ENCODE results near the gene ZNF385D. TPM values are rescaled to one million over a fixed set of nuclear protein-coding genes. Genes with fewer than 3 reads are reported as not detected.

The ZNF385D gene
- total and polyA plus RNA-seq, 8 donors, result 0.42 to 4.0 (median 1.1) TPM

- FAIRE-seq (no peak), DNase-seq (no peak), ATAC-seq (no peak)
- Histone ChIP-seq H3K4me3 (no peak overlapping the region), H3K36me3 (no peaks in the 10 kb centered on the region), H3K27me3 (no peaks in the 10 kb centered on the region), H3K27ac (no peak overlapping the region), H3K9me3 (no peaks in the 10 kb centered on the region), H3K4me1 (peaks cover 0 to 4% (median 0%) of the 10 kb centered on the region in 3 donors)
- 24 to 26% methylated on average over 2 of the region's 2 CpGs for WGBS, 2 donors
- no peak for TF ChIP-seq CTCF (IDR thresholded peaks at IDR 0.05)
- intact Hi-C loops (cut with DNase I), result no loop called here
Observed at GRCh38 chr3:21786438-21786797, 35.4 kb upstream of the ZNF385D start.

- H3K27me3 ChIP-seq, result no peaks in the 10 kb centered on the region
- H3K27ac ChIP-seq, result no peak overlapping the region
- H3K4me3 ChIP-seq, result no peak overlapping the region
- intact Hi-C loops (cut with DNase I), result no loop called here
- FAIRE-seq (no peak), ATAC-seq (no peak), DNase-seq (no peak)
- peaks cover 0 to 4% (median 0%) of the 10 kb centered on the region in 3 donors for H3K4me1 ChIP-seq
- TF ChIP-seq CTCF (IDR thresholded peaks at IDR 0.05), result no peak
- H3K36me3 ChIP-seq, result no peaks in the 10 kb centered on the region
- H3K9me3 ChIP-seq, result no peaks in the 10 kb centered on the region
- 52% methylated on average over 8 of the region's 8 CpGs for WGBS, 2 donors
Observed at GRCh38 chr3:21785765-21786437, 34.9 kb upstream of the ZNF385D start.

GRCh38 chr3:21783839-21784238 lies 32.8 kb upstream of the ZNF385D start:
- WGBS, 2 donors, result 34 to 38% methylated on average over 4 of the region's 4 CpGs
- no peak overlapping the region for H3K27ac ChIP-seq
- H3K27me3 ChIP-seq, result no peaks in the 10 kb centered on the region
- DNase-seq, result no peak
- no peak for TF ChIP-seq CTCF (IDR thresholded peaks at IDR 0.05)
- no peak for FAIRE-seq
- intact Hi-C loops (cut with DNase I), result no loop called here
- H3K4me3 ChIP-seq, result no peak overlapping the region
- H3K36me3 ChIP-seq, result no peaks in the 10 kb centered on the region
- peaks cover 0 to 4% (median 0%) of the 10 kb centered on the region in 3 donors for H3K4me1 ChIP-seq
- no peak for ATAC-seq
- no peaks in the 10 kb centered on the region for H3K9me3 ChIP-seq

- H3K4me3 ChIP-seq, result no peak overlapping the region
- H3K9me3 ChIP-seq, result no peaks in the 10 kb centered on the region
- 55 to 89% methylated on average over 2 of the region's 2 CpGs for WGBS, 2 donors
- no peak for TF ChIP-seq CTCF (IDR thresholded peaks at IDR 0.05)
- H3K36me3 ChIP-seq, result no peaks in the 10 kb centered on the region
- no peaks in the 10 kb centered on the region for H3K4me1 ChIP-seq
- intact Hi-C loops (cut with DNase I), result no loop called here
- no peak overlapping the region for H3K27ac ChIP-seq
- FAIRE-seq, result no peak
- no peaks in the 10 kb centered on the region for H3K27me3 ChIP-seq
- ATAC-seq, result no peak
- DNase-seq, result no peak
Observed at GRCh38 chr3:21781355-21781754, 30.3 kb upstream of the ZNF385D start.

GRCh38 chr3:21779909-21780308 lies 28.9 kb upstream of the ZNF385D start:
- Histone ChIP-seq H3K36me3 (no peaks in the 10 kb centered on the region), H3K4me1 (no peaks in the 10 kb centered on the region), H3K9me3 (no peaks in the 10 kb centered on the region), H3K27me3 (no peaks in the 10 kb centered on the region), H3K4me3 (no peak overlapping the region), H3K27ac (no peak overlapping the region)
- no peak for TF ChIP-seq CTCF (IDR thresholded peaks at IDR 0.05)
- intact Hi-C loops (cut with DNase I), result no loop called here
- FAIRE-seq (no peak), DNase-seq (no peak), ATAC-seq (no peak)
- 46% methylated on average over 1 of the region's 1 CpG for WGBS, 2 donors

Data from pancreas (tissue), 10 donors.